ENCODE data around the gene TACC3.

TACC3 gene

DNA sequence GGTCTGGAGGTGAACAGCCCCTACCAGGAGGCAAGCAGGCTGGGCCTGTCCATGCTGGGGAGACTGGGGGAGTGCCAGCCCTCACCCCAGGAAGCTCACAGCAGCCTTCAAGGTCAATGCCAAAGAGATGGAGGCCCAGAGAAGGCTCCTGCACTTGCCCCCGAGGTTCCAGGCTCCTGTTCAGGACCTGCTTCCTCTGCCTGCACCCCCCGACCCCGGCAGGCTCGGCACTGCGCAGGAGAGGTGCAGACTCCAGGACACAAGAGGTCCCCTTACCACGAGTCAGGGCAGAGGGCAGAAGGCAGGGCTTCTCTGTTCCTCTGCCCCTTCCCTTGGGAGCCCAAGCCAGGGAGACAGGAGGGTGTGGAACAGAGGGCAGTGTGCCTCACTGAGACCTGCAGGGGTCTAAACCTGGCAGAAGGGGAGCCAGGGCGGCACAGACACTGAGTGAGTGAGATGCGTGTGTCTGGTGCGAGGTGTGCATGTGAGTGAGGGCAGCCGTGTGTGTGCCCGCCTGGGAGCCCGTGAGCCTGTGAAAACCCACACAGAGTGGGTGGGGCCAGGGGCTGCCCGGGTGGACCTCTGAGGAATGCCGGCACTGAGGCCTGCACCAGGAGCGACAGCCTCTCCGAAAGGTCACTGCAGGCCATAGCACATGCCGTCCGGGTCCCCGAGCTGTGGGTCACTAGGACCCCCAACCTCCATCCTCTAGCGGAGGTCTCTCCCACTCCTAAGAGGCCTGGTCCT lies 41.1 kb downstream of the TACC3 start:
- DNase-seq, result no peak

DNA sequence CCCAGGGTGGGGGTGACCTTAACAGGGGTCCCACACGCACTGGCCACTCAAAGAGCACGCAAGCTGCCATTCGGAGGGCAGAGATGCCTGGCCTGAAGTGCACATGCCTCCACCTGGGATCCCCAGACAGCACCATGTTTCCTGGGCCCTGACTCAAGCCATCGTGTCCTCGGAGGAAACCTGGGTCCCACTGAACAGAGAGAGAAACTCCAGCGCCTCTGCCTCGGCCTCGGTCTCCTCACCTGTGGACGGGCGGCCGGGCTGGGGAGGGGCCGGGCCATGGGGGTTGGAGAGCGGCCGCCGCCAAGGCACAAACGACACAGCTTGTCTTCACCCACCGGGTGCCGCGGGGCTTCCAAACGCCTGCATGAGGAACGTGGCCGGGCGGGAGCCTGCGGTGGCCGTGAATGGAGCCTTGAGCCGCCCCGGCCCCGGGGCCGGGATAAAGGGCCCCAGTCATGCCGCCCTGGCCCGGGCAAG lies 41.8 kb downstream of the TACC3 start:
- DNase-seq, result no peak

DNA sequence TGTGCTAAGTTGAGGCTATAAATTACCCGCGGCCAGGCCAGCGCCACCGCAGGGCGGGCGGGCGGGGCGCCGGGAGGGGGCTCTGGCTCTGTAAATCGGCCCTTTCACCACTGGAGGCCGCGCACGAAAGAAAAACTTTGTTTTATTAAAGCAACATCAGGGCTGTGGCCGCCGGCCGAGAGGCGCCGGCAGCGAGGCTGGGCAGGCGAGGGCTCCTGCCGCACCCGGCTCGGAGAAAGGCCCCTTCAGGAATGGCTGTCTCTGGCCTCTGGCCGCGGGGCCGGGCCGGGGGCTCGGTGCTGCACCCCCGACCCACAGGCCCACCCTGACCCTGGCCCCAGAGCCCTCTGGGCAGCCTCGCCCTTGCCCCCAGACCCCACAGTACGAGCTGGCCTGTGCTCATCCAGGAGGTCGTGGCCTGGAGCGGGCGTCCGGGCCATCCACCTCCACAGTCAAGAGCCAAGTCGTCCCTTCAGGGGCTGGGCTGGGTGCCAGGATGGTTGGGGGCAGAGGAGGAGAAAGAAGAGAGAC lies 42.3 kb downstream of the TACC3 start:
- DNase-seq, result peak; percentile 82

DNA sequence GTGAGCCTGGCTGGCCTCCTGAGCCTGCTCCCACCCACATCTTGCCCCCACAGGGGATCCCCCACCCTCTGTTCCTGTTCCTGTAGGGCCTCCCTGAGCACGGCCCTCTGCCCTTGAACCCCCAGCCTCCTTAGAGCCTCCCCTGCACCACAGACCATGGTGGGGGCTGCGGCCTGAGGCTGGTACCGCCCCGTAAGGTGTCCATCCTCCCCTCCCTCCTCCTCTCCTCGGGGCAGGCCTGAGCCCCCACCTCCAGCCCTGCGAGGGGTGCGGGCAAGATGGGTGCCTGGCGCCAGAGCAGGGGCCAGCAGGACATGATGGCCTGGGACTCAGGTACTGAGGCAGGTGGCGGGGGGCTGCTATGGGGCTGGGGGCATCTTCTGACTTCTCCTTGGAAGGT lies 43.3 kb downstream of the TACC3 start:
- DNase-seq, result no peak

DNA sequence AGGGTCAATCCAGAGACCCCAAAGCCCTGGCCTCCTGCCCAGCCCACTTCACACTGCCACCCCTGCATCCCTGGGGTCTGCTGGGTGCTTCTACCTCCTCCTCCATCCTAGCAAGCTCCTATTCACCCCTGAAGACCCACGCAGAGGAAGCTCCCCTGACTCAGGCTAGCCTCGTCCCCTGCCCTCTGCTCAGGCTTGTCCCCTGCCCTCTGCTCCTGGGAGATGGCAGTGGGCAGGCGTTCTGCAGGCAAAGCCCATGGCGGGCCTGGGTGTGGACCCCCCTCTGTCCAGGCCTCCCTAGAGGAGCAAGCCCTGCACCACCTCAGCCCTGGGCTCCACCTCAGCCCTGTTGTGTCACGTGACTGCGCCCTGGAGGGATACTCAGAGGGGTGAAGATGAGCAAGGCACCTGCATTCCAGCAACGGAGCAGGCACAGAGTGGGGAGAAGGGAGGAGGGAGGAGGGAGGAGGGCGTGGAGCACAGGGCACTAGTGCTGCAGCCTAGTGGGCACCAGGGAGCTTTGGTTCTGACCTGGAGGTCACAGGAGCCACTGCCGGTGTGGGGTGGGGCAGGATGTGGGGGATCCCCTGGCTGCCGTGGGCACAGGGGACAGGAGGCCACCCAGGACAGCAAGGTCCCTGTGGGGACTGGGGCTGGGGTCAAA lies 44.2 kb downstream of the TACC3 start:
- no peak for DNase-seq

DNA sequence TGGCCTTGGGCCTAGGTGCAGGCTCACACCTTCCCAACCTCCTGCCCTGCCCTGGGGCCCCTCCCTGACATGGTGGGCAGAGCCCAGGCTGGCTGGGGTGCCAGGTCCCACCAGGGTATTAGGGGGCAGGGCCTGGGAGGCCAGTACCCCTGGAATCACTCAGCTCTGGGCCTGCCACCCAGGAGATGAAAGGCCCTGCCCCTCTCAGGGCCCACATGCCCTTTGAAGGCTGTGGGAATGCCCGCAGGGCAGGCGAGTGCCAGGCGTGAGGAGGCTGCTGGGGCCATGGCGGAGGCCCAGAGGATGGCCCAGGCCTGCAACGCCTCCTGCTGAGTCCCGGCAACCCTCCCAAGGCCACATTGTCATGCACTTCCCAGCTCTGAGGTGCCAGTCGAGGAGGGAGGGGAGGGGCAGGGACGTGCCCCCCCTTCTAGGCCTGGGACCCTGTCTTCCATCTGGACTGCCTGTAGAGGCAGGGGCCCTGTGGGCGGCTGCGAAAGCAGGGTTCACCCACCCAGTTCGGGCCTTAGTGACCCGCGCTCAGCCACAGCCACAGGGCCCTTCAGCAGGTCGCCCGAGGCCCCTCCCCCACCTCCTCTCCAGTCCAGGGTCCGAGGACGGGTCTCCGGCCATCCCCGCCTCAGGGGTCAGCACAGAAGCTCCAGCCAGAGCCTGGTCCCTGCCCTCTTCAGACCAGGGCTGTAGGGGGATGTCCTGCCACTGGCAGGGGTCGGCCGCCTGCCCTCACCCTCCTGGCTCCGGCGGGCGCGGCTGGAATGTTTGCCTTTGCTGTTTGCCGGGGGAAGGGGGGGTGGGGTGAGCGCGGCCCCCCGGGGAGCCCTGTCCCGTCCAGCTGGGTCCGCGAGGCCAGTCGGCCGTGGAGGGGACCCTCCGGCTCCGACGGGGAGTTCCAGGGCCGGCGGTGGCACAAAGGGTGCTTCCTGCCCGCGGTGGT lies 45.1 kb downstream of the TACC3 start:
- DNase-seq, result no peak

DNA sequence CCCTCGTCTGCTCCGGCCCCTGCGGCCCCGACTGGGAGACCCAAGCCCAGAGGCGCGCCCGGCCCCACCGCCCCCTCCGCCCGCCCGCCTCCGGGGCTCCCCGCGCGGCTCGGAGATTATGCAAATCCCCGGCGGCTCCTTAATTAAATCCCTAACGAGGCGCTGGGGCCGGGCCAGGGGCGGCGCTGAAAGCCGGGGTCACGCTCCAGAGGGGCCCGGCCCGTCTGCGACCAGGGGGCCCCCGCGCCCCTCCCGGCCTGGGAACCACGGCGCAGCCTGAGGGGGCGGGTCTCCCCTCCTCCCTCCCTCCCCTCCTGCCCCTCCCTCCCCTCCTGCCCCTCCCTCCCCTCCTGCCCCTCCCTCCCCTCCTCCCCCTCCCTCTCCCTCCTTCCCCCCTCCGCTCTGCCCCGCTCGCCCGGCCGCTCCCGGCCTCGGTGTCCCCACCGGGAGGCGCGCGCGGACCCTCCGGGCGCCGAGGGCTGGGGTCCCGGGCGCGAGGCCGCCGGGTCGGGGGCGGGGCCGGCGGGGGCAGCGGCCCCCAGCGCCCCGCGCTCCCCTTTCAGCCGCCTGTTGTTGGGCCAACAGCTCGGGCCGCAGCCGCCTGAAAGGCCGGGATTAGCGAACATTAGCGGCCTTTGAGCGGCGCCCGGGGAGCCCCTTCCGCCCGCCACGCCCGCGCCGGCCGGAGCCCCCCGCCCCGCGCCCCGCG lies 45.9 kb downstream of the TACC3 start:
- DNase-seq, result no peak

DNA sequence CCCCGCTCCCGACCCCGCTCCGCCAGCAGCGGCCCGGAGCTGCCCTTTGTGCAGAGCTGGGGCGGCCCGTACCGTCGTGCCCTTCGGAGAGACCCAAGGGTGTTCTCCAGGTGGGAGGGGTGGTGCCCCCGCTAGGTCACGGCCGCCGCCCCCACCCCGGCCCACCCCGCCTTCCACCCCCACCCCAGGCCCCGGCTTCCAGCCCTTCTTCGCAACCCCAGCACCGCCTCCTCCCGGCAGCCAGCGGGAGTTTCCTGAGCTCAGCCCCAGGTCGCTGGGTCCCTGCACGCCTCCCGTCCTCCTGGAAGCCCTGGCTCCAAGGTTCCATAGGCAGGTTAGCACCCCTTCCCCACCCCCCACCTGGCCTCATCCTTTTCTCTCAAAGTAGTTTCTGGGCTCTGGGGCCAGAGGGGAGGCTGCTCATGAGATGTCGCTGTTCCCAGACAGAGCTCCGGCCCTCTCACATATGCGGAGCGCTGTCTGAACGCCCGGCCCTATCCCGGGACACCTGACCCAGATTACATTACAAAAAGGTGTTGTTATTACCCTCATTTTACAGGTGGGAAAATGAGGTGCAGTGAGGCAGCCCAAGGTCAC lies 46.5 kb downstream of the TACC3 start:
- DNase-seq, result no peak

DNA sequence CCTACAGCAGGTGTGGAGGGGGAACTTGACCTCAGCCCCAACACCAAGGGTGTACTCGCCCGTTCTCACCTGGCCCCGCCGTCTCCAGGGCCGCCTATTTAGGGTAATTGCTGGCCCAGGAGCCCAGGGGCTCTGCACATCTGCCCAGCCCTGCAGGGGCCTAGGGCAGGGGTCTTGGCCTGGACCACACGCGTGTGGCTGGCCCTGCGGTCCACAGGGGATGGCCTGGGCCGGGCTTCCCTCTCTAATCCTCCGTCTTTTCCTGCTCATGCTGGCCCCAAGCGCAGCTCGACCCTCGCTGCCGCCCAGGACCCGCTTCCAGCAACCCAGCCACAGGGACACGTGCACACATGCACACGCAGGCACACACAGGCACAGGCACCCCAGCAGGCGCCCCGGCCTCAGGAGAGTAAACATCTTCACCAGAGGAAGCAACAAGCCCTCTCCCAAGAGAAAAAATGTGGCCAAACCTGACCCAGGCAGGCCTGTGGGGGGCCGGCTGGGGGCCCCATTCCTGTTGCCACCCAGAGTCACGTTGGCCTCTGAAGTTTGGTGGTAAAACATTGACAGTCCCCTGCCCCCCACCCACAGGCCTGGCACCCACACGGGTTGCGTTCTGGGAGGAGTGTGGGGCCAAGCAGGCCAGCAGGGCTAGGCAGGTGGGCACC lies 47.2 kb downstream of the TACC3 start:
- no peak for DNase-seq

DNA sequence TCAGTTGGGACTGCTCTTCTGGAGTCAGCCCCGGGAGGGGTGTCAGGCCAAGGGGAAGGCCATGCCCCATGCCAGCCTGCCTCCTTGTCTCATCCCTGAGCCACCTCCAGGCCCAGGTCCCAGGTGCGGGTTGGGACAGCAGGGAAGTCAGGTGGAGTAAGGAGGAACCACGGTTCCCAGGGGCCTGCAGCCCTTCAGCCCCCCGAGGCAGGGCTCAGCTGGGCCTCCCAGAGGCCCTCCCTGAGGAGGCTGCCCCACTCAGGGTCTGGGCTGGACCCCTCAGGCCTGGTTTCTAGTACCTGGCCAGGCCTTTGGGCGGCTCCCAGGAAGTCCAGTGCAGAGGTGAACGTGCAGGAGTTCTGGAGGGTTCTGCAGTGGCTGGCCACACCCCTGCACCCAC lies 48.4 kb downstream of the TACC3 start:
- DNase-seq, result no peak

DNA sequence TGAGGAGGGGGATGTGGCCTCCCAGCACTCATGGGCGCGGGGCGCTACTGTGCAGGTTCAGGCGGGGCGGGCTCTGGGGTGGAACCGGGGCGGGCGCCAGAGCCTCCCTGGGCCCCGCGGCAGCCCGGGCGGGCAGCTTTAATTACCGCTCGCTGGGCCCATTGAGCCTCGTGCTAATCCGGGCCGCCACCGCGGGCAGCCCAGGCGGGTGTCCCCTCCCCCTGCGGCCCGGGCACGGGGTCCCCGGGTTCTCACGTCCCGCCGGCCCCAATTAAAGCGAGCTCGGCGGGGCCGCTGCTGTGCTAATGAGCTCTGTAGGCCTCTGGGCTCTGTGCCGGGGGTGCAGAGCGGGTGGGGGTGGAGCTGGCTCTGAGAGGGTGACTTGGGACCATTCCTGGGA lies 48.9 kb downstream of the TACC3 start:
- DNase-seq, result no peak

DNA sequence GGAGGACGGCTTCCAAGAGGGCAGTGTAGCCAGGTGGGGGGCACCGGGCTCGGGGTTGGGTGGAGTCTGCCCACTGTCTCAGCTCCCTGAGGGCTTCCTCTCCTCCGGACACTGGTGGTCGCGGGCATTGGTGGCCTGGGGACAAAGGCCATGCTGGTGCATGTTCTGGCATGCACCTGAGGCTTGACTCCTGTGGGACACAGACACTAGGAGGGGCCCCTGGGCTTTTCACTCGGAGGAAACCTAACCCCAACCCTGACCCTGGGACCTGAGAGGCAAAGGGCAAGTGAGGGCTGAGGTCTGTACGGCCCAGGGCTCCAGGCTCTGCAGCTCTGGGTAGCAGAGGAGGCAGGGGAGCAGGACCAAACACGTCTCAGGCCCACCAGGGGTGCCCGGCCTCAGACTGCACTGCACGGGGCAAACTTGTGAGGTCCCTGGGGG lies 49.5 kb downstream of the TACC3 start:
- no peak for DNase-seq

DNA sequence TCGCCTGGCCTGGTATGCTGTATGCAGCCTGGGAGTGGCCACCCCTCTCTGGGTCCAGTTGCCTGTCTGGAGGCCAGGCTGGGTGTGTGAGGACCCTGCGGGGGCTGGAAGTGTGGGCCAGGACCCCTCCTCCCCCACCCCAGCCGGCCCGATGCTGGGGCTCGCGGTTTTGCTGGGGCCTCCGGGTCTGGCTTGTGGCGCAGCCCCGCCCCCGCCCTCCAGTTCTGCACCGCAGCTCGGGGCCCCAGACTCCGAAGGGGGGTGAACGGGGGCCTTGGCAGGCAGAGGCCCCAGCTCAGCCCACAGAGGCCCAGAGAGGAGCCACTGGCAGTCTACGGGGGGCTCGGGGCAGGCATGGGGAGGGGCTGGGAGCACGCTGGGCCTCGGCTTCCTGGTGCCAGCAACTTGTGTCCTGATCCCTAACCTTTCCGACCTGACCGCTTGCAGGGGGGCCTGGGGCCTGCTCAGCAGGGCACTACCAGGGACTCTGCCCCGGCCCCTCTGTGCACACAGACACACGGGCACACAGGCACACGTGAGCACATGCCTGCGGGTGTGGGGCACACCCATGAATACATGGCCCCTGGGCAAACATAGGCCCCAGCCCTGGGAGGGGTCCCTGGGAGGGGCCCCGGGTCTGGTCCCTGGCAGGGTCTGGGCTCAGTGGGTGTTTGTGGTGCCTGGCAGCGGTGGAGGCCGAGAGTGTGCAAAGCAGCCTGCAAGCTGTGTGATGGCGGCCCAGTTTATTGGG lies 50.4 kb downstream of the TACC3 start:
- peak; percentile 64 for DNase-seq

DNA sequence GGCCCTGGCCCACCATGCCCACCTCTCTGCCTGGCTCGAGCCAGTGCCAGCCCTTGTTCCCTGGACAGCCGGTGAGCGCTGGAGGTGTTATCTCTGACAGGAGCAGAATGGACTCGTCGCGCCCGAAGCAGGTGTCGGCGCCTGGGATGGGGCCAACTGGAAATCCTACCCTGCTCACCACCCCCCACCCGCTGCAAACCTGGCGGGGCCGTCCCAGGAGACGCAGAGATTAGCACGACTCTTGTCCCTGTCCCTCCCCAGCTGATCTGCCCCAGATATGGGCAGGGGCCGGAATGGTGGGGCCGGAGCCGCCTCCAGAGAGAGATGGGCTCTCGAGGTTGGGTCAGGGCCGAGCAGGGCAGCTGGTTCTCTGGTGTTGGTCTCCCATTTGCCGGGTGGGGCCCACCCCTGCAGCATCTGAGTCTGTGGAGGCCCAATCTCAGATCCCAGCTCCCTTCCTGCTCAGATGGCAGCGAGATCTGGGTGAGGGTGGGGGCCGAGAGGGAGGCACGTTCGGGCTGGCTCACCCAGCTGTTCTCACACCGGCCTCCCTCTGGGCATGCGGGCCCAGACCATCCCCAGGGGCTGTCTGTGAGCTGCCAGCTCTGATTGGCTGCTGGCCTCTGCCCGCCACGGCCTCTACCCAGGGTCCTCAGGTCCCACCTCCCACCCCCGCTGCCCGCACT lies 51.7 kb downstream of the TACC3 start:
- DNase-seq, result no peak

DNA sequence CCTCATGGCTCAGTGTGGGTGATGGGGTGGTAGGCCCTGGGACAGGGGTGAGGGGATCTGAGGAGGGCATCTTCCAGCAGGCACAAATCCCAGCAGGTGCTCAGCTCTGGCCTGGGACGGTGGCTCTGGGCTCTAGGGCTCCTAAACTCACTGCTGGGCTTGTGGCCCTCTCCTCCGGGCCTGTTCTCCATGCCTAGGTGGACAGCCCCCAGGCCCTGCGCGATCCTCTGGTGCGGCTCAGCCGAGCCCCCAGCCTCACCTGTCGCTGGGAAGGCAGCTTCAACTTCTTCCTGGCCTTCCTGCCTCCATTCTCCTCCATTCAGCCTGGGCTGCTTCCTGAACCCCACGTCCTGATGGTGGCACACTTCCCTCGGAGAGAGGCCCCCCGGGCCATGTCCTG lies 52.4 kb downstream of the TACC3 start:
- no peak for DNase-seq

DNA sequence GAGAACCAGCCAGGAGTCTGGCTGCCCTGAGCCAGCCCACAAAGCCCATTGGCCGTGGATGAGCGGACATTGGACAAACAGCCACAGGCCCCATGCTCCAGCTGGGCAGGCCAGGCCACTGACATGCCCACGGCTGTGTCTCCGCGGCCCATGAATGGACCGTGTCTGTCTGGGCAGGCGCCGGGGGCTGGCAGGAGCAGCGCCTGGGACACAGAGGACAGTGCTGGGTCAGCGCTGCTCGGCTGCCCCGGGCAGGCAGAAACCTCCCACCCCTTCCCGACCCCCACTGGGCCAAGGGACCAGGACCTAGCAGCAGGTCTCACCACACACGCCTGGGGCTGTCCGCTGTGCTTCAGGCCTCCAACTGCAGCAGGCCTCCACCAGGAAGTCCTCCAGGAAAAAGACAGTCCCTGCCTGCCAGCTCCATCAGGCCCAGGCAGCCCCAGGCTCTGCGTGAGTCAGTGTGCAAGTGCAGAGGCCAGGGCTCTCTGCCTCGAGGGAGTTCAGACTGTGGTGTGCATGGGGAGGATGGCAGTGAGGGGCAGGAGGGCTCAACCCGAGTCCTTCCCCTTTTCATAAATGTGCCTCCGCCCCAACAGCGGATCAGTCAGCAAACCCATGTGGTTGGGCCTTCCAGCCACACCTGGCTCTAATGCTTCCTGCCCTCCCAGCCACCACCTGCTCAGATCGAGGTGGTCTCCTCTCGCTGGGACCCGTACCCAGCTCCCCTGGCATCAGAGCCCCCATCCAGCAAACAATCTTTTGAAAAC lies 54.6 kb downstream of the TACC3 start:
- no peak for DNase-seq

DNA sequence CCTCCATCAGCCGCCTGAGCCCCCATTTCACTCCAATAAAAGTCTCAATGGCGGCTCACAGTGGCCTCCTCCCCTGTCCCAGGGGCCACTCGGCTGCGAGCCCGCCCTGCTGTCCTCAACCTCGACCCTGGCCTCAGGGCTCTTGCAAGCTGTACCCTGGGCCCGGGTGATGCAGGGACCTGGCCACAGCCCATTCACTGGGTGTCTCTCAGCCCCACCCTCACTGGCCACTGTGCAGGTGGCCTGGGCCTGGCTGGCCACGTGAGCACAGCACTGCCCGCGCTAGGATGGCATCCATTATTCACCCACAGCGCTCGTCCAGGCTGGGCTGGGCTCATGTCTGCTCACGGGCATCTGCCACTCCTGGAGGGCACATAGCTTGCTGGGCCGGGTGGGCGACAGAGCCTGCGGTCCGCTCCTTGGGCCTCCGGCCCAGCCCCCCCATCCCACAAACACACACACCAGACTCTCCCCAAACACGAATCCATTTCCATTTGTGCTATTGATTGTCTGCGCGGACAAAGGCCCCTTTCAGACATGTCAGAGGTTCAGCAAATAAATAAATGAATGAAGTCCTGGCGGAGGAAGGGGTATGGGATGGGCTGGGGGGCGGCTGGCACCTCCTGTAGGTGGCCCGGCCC lies 55.3 kb downstream of the TACC3 start:
- no peak for DNase-seq

DNA sequence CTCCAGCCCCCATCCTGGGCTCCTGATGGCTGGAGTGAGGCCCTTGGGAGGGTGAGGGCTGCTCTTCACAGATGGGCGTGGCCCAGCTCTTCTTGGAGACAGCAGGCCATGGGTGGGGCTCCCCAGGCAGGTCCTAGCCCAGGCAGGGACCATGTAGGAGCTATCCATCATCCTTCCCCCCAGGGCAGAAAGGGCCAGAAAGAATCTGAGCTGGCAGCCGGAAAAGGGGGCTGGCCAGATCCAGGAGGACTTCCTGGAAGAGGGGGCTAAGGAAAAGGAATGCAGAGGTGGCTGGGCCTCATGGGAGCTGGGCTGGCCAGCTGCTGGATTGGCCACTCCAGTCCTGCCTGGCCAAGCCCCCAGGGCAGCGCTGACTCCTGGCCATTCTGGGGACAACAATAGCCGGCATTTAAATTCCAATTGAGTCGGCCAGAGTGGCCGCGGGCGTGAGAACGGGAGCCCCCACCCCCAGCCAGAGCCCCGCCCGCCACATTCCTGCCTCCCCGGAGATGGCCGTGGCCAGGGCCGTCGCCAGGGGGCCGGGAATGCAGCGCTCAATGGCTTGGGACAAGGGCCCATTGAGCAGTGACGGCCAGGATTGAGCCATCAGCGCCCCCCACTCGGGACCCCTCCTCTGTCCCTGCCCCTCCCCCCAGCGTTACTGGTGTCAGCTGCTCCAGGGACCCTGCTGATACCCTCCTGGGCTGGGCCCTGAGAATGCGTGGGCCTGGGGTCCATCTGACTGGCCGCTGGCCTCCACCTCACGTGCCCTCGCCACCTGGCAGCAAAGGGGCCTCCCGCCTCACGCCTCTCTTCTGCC lies 56.7 kb downstream of the TACC3 start:
- DNase-seq, result no peak

All from right hindlimb (tissue), 1 donor.